Measurements from ENCODE around the gene LSMEM2. TPM values are rescaled to one million over a fixed set of nuclear protein-coding genes. Genes with fewer than 3 reads are reported as not detected.
"Not testable (repeated sequence)": the region's sequence is repeated elsewhere in the genome, so short reads cannot be mapped to it uniquely, and the experiment has no call there.

Gene LSMEM2
- total RNA-seq, 8 experiments from 2014 or later = 0.36 to 2.6 (median 0.54) TPM; not detected in 1

GRCh38 chr3:50239649-50240048, 39.2 kb upstream of the LSMEM2 start:
- no peak overlapping the region for H3K4me3 ChIP-seq

GRCh38 chr3:50241163-50241562, 37.7 kb upstream of the LSMEM2 start:
- 0% methylated on average over 1 to 2 of the region's 4 CpGs; no CpG with 5 or more reads in 8 of the 10 experiments for WGBS, 10 experiments
- Histone ChIP-seq H3K4me1 (replicated peaks in 1 of 2) (peaks cover 53 to 61% of the 10 kb centered on the region in 2 donors), H3K27ac (peak overlapping the region; percentile 89 to 92), H3K4me3 (peak overlapping the region in 3 of 5 donors; percentile 2 to 14 (median 12))
- in situ Hi-C loops (cut with MboI; ENCODE audit: low pct_unique_long_range_greater_than_20kb in 2 of 9, low sequenced_read_pairs in 9 of 9, unreplicated experiment in 9 of 9) = no loop called here
- ATAC-seq (replicated peaks in 6 of 8) = peak in 5 of 8 experiments; percentile 43 to 54 (median 50)

More at GRCh38 chr3:50239649-50240048, 39.2 kb upstream of the LSMEM2 start:
- 50 to 100% (median 60%) methylated on average over 1 to 4 of the region's 4 CpGs; no CpG with 5 or more reads in 3 of the 10 experiments for WGBS, 10 experiments
- in situ Hi-C loops (cut with MboI; ENCODE audit: low pct_unique_long_range_greater_than_20kb in 2 of 9, low sequenced_read_pairs in 9 of 9, unreplicated experiment in 9 of 9) = no loop called here
- Histone ChIP-seq H3K27ac (peak overlapping the region in 1 of 2 donors; percentile 45), H3K4me1 (replicated peaks in 1 of 2) (peaks cover 43 to 59% of the 10 kb centered on the region in 2 donors)
- no peak for ATAC-seq (replicated peaks in 6 of 8)

GRCh38 chr3:50241713-50242380, 37.0 kb upstream of the LSMEM2 start:
- H3K4me3 ChIP-seq = peak overlapping the region in 2 of 5 donors; percentile 12 to 14
- in situ Hi-C loops (cut with MboI; ENCODE audit: low pct_unique_long_range_greater_than_20kb in 2 of 9, low sequenced_read_pairs in 9 of 9, unreplicated experiment in 9 of 9) = no loop called here
- 28 to 40% methylated on average over 1 to 3 of the region's 7 CpGs; no CpG with 5 or more reads in 8 of the 10 experiments for WGBS, 10 experiments
- H3K27ac ChIP-seq = peak overlapping the region; percentile 89 to 92
- no peak for ATAC-seq (replicated peaks in 6 of 8)
- H3K4me1 ChIP-seq (replicated peaks in 1 of 2) = peaks cover 59 to 67% of the 10 kb centered on the region in 2 donors

GRCh38 chr3:50242381-50242770, 36.5 kb upstream of the LSMEM2 start:
- no peak for ATAC-seq (replicated peaks in 6 of 8)
- 0% methylated on average over 1 of the region's 3 CpGs; no CpG with 5 or more reads in 9 of the 10 experiments for WGBS, 10 experiments
- Histone ChIP-seq H3K27ac (peak overlapping the region in 1 of 2 donors; percentile 92), H3K4me3 (no peak overlapping the region), H3K4me1 (replicated peaks in 1 of 2) (peaks cover 64 to 72% of the 10 kb centered on the region in 2 donors)
- in situ Hi-C loops (cut with MboI; ENCODE audit: low pct_unique_long_range_greater_than_20kb in 2 of 9, low sequenced_read_pairs in 9 of 9, unreplicated experiment in 9 of 9) = no loop called here

GRCh38 chr3:50242851-50243542, 35.9 kb upstream of the LSMEM2 start:
- Histone ChIP-seq H3K27ac (peak overlapping the region in 1 of 2 donors; percentile 92), H3K4me3 (no peak overlapping the region), H3K4me1 (replicated peaks in 1 of 2) (peaks cover 66 to 79% of the 10 kb centered on the region in 2 donors)
- no peak for ATAC-seq (replicated peaks in 6 of 8)
- WGBS, 10 experiments = 17 to 70% (median 44%) methylated on average over 2 to 6 of the region's 14 CpGs; no CpG with 5 or more reads in 6 of the 10 experiments
- in situ Hi-C loops (cut with MboI; ENCODE audit: low pct_unique_long_range_greater_than_20kb in 2 of 9, low sequenced_read_pairs in 9 of 9, unreplicated experiment in 9 of 9) = no loop called here

- no peak for ATAC-seq (replicated peaks in 6 of 8)
- H3K4me3 ChIP-seq = no peak overlapping the region
- WGBS, 10 experiments = 84 to 100% (median 95%) methylated on average over 1 to 4 of the region's 4 CpGs; no CpG with 5 or more reads in 4 of the 10 experiments
- H3K27ac ChIP-seq = no peak overlapping the region
- peaks cover 63 to 81% of the 10 kb centered on the region in 2 donors for H3K4me1 ChIP-seq (replicated peaks in 1 of 2)
- in situ Hi-C loops (cut with MboI; ENCODE audit: low pct_unique_long_range_greater_than_20kb in 2 of 9, low sequenced_read_pairs in 9 of 9, unreplicated experiment in 9 of 9) = no loop called here
These were observed 35.4 kb upstream of the LSMEM2 start for GRCh38 chr3:50243543-50243895.

GRCh38 chr3:50244813-50245212, 34.1 kb upstream of the LSMEM2 start:
- in situ Hi-C loops (cut with MboI; ENCODE audit: low pct_unique_long_range_greater_than_20kb in 2 of 9, low sequenced_read_pairs in 9 of 9, unreplicated experiment in 9 of 9); H3K4me3 ChIP-seq; ATAC-seq (replicated peaks in 6 of 8): not testable (repeated sequence)
- 80% methylated on average over 1 of the region's 6 CpGs; no CpG with 5 or more reads in 8 of the 10 experiments for WGBS, 10 experiments
- peaks cover 56 to 71% of the 10 kb centered on the region in 2 donors for H3K4me1 ChIP-seq (replicated peaks in 1 of 2)
- H3K27ac ChIP-seq = peak overlapping the region; percentile 91 to 94

GRCh38 chr3:50245251-50245745, 33.6 kb upstream of the LSMEM2 start:
- Histone ChIP-seq H3K27ac (peak overlapping the region; percentile 91 to 94), H3K4me1 (replicated peaks in 1 of 2) (peaks cover 55 to 68% of the 10 kb centered on the region in 2 donors), H3K4me3 (peak overlapping the region in 3 of 5 donors; percentile 22 to 29 (median 28))
- in situ Hi-C loops (cut with MboI; ENCODE audit: low pct_unique_long_range_greater_than_20kb in 2 of 9, low sequenced_read_pairs in 9 of 9, unreplicated experiment in 9 of 9) = no loop called here
- ATAC-seq (replicated peaks in 6 of 8) = peak in 1 of 8 experiments; percentile 0
- WGBS, 10 experiments = 40 to 90% (median 54%) methylated on average over 1 to 7 of the region's 16 CpGs; no CpG with 5 or more reads in 6 of the 10 experiments

GRCh38 chr3:50245831-50246516, 32.9 kb upstream of the LSMEM2 start:
- 6 to 60% (median 19%) methylated on average over 1 to 5 of the region's 25 CpGs; no CpG with 5 or more reads in 6 of the 10 experiments for WGBS, 10 experiments
- in situ Hi-C loops (cut with MboI; ENCODE audit: low pct_unique_long_range_greater_than_20kb in 2 of 9, low sequenced_read_pairs in 9 of 9, unreplicated experiment in 9 of 9) = no loop called here
- ATAC-seq (replicated peaks in 6 of 8) = peak; percentile 72 to 95 (median 84)
- Histone ChIP-seq H3K27ac (peak overlapping the region; percentile 91 to 94), H3K4me3 (peak overlapping the region; percentile 5 to 29 (median 22)), H3K4me1 (replicated peaks in 1 of 2) (peaks cover 48 to 64% of the 10 kb centered on the region in 2 donors)

- peak; percentile 60 to 78 (median 74) for ATAC-seq (replicated peaks in 6 of 8)
- 0 to 33% methylated on average over 1 to 2 of the region's 10 CpGs; no CpG with 5 or more reads in 8 of the 10 experiments for WGBS, 10 experiments
- in situ Hi-C loops (cut with MboI; ENCODE audit: low pct_unique_long_range_greater_than_20kb in 2 of 9, low sequenced_read_pairs in 9 of 9, unreplicated experiment in 9 of 9) = no loop called here
- Histone ChIP-seq H3K27ac (peak overlapping the region; percentile 91 to 94), H3K4me1 (replicated peaks in 1 of 2) (peaks cover 42 to 59% of the 10 kb centered on the region in 2 donors), H3K4me3 (peak overlapping the region in 4 of 5 donors; percentile 5 to 29 (median 25))
These were observed 32.4 kb upstream of the LSMEM2 start for GRCh38 chr3:50246517-50246954.

- in situ Hi-C loops (cut with MboI; ENCODE audit: low pct_unique_long_range_greater_than_20kb in 2 of 9, low sequenced_read_pairs in 9 of 9, unreplicated experiment in 9 of 9) = no loop called here
- WGBS, 10 experiments = 0 to 100% (median 10%) methylated on average over 1 to 2 of the region's 3 CpGs; no CpG with 5 or more reads in 7 of the 10 experiments
- ATAC-seq (replicated peaks in 6 of 8) = no peak
- Histone ChIP-seq H3K4me1 (replicated peaks in 1 of 2) (peaks cover 29 to 43% of the 10 kb centered on the region in 2 donors), H3K27ac (peak overlapping the region in 1 of 2 donors; percentile 91), H3K4me3 (no peak overlapping the region)
These were observed 30.5 kb upstream of the LSMEM2 start for GRCh38 chr3:50248387-50248786.

- Histone ChIP-seq H3K4me3 (no peak overlapping the region), H3K27ac (no peak overlapping the region), H3K4me1 (replicated peaks in 1 of 2) (peaks cover 29 to 43% of the 10 kb centered on the region in 2 donors)
- ATAC-seq (replicated peaks in 6 of 8) = no peak
- in situ Hi-C loops (cut with MboI; ENCODE audit: low pct_unique_long_range_greater_than_20kb in 2 of 9, low sequenced_read_pairs in 9 of 9, unreplicated experiment in 9 of 9) = no loop called here
- 37 to 90% methylated on average over 2 of the region's 5 CpGs; no CpG with 5 or more reads in 8 of the 10 experiments for WGBS, 10 experiments
These were observed 29.4 kb upstream of the LSMEM2 start for GRCh38 chr3:50249457-50249856.
